KG1 (cell line): ENCODE results near the gene FBXL19.

Experiments
- DNase-seq: peaks from one replicate; lab custom pipeline; 2025; lab: John Stamatoyannopoulos, UW

FBXL19 gene

DNA sequence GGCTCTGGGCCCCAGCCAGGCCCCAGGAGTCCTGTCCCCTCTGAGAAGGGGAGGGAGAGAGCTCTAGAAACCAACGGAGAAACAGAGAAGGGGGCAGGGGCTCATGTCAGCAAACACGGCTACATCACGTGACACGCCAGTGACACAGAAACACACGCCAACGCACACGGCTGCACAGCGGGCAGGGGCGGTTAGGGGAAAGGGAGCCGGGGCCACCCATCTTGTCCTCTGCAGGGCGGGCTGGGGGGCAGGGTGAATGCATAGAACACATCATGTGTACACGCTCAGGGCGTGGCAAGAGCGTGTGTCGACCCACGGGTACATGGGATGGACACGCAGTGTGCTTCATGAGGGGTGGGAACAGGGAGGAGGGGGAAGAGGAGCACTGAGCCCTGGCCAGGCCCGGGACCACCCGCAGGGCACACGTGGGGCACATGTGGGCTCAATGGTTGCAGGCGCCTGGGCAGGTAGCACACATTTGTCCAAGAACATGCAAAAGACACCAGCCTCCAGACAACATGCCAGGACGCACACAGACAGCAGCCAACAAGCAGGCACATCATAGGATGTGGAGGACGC is 66.2 kb downstream of the FBXL19 start:
- DNase-seq, result no peak

DNA sequence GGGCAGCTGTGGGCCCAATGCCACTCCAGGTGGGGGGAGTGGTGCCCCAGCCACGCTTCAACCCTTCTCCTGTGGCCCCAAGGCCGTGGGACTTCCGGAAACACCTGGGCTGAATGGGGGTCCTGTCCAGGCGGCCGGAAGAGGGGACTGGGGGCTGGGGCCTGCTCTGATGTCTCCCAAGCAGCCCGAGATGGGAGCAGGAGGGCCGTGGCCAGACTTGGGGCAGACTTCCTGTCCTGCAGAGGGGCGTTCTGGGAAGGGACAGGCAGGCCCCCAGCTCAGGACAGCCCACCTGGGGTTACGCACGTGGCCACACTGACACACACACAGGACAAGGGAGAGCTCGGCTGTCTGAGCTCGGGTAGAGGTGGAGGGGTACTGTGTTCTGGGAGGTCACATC is 66.7 kb downstream of the FBXL19 start:
- DNase-seq, result no peak

DNA sequence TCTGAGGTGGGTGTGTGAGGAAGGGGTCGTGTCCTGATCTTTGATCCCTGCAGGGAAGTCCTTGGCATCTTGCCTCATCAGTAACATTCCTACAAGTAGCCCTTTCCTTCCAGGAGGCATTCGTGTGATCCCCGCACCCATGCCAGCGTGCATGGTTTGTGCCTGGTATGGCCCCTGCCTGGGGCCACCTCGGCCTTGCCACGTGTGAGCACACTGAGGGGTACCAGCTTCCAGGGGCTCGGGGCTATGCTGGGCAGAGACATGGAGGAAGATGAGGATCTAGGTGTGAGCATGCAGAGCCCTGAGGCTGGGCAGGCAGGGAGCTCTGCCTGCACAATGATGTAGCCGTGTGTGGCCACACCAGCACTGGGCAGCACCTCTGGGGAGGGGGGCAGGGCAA is 67.7 kb downstream of the FBXL19 start:
- DNase-seq, result no peak

DNA sequence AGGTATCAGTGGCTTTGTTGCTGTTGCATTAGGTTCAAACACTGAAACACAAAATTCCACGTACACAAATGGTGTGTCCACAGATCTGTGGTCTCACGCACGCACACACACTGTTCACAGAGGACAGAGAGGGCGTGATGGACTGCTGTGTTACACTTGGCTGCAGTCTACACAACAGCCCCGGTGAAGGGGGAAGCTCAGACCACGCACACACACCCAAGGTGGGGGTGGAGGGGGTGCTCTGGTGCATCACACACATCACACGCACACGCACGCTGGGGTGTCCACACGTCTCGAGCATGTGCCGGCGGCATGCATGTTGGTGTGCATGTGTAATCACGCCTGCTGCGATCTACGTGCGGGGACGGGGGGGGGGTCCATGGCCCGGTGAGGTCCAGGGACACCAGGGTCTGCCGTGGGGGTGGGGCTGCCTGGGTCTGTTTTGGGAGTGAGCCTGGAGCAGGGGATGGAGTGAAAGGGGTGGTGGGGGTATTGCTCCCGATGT is 69.0 kb downstream of the FBXL19 start:
- no peak for DNase-seq

DNA sequence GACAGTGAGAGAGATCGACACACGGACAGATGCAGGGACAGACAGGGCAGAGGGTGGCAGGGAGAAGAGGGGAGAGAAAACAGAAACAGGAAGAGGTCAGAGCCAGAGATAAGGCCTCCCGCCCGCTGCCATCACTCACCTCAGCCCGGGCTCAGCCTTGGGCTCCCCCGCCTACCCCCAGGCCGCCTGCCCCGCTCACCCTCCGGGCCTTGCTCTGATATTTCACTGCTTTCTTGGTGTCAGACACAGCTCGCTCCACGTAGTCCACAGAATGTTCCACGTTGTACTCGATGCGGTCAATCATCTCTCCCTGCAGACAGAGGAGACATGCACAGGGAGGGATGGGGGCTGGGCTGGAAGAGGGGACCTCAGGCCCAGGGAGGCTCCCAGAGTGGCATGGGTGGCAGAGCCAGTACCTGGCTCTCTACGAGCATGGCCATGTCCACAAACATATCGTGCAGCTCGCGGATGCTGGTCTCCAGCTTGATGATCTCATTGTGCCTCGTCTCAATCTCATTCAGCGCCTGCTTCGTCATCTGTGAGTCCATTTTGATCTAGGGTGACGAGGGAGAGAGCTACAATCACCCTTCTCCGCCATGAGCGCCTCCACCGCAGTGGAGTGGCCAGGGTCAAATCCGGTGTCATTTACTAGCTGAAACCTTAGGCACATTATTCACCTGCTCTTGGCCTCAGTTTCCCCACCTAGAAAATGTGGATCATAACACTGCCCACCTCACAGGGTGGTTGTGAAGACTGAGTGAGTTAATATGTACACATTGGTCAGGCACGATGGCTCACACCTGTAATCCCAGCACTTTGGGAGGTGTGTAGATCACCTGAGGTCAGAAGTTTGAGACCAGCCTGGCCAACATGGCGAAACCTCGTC is 69.8 kb downstream of the FBXL19 start:
- DNase-seq, result no peak

DNA sequence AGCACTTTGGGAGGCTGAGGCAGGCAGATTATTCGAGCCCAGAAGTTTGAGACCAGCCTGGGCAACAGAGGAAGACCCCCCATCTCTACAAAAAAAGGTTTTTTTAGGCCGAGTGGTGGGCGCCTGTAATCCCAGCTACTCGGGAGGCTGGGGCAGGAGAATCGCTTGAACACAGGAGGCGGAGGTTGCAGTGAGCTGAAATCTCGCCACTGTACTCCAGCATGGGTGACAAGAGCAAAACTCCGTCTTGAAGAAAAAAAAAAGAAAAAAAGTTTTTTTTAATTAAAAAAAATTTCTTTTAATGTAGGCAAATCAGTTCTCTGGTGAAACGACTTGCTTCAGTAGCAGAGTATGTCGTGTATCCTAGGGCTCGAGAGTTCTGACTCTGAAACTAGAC is 72.6 kb downstream of the FBXL19 start:
- DNase-seq, result no peak

DNA sequence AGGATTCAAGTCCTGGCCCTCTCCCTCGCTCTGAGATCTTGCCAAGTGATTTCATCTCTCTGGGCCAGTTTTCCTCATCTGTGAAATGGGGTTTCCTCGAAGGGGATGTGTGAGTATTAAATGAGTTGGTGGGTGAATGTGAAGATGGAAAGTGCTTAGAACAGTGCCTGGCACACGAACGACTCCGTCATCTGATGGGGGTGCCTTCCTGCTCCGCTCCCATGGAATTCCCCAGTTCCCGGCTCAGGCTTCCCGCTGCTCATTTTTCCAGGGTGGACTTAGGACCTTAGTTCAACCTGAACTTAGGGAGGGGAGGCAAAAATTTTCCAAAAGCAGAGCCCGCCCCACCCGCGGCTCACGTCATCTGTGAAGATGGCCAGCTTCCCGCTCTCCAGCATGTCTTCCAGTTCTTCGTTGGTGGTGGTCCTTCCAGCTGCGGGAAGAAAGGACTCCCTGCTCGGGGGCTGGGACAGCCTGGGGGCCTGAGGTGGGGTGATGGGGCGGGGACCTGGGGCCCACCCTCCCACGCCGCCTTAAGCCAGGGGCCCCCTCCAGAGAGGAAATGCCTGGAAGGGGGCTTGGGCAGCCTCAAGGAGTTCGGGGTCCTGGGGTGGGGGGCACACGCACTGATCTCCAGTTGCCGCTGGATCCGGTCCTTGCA is 73.1 kb downstream of the FBXL19 start:
- DNase-seq, result no peak

DNA sequence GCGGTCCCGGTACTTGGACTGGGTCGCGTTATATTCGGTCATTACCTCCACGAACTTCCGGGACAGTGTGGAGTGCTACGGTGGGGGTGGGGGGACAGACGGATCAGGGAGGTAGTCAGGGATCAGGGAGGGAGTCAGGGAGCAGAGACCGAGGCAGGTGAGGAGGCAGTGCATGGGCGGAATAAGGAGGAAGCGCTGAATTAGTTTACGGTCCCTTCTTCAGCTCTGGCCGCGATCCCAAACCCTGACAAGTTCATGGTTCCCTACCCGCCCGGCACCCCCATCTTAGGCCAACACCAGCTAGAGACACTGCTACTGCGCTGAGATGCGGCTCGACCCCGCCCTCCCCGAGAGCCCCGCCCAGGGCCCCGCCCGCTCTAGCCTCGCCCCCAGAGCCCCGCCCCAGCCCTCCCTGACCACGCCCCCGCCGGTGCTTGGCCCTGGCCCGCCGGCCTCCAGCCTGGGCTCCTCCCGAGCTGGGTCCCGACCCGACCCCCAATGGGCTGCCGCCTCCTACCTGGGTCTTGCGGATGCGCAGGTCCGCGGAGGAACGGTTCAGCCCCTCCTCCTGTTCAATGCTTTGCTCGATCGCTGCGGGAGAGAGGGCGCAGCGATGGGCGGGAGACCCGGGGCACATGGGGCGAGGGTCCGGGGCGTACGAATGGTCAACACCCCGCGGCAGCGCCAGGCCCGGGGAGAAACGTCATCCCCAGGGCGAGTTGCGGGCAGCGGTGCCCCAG is 73.8 kb downstream of the FBXL19 start:
- DNase-seq, result no peak

DNA sequence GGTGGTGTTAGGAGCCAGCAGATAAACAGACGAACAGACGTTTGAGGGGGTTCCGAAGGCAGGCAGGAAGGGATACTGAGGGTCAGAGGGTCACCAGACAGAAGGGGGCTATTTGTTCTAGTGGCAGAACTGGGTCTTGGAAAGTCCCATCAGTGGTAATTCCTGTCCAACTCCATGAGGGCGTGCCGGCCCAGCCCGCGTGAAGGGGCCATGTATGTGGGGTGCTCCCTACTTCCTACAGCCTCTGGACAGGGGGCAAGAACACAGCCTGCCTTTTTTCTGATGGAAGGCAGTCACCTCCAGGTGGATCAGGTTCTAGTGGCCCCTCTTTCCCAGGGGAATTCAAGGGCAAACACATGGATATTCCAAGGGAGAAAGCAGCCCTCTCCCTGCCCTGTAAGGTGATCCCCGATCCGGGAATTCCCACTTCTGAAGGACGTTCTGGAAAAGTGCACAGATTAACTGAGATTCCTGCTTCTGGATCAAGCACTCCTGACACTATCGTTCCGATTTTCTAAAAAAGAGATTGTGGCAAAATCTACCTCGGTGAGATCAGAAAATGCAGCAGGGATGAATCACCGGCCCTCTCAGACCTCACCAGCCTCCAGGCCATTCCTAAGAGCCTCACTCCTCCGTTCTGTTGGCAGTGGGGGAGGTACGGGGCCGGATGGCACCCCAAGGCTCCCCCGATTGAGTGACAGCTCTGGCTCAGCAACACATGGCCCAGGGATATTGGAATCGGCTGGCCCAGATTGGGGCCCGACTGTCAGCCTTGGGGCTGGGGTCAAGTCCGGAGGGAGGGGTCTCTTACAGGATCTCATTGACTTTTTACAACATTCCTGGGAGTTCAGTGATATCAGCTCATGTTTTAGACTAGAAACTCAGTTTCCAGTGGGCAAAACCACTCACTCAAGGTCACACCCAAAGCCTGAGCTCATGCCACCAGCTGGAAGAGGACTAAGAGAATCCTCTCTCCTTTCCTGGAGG is 74.6 kb downstream of the FBXL19 start:
- no peak for DNase-seq
